Stimulated activated naive CD8-positive, alpha-beta T cell treated with anti-CD3 and anti-CD28 coated beads, Interleukin-15, Interleukin-2, amounts not matched to agents 100 ng/mL and 50 ng/mL, for 24 hours (primary cell): ENCODE data around the gene SLC6A7.
A peak's percentile ranks its signal among the peaks of the same experiment; 100 is the strongest.

Source experiments
- H3K27ac Mint-ChIP-seq: one replicate; pipeline ENCODE4 v1.8.0; 2021; ENCODE audit warnings: mild to moderate bottlenecking, mixed read lengths
- H3K27me3 Mint-ChIP-seq: one replicate; pipeline ENCODE4 v1.8.0; 2021; ENCODE audit warnings: mixed read lengths
- H3K36me3 Mint-ChIP-seq: one replicate; pipeline ENCODE4 v1.8.0; 2021; ENCODE audit warnings: low read depth, mixed read lengths
- H3K4me1 Mint-ChIP-seq: one replicate; pipeline ENCODE4 v1.8.0; 2021; ENCODE audit warnings: low read depth, mixed read lengths
- H3K4me3 Mint-ChIP-seq: one replicate; pipeline ENCODE4 v1.8.0; 2021; ENCODE audit warnings: mild to moderate bottlenecking, mixed read lengths
- H3K9me3 Mint-ChIP-seq: one replicate; pipeline ENCODE4 v1.8.0; 2021; ENCODE audit warnings: mixed read lengths

Gene SLC6A7

DNA sequence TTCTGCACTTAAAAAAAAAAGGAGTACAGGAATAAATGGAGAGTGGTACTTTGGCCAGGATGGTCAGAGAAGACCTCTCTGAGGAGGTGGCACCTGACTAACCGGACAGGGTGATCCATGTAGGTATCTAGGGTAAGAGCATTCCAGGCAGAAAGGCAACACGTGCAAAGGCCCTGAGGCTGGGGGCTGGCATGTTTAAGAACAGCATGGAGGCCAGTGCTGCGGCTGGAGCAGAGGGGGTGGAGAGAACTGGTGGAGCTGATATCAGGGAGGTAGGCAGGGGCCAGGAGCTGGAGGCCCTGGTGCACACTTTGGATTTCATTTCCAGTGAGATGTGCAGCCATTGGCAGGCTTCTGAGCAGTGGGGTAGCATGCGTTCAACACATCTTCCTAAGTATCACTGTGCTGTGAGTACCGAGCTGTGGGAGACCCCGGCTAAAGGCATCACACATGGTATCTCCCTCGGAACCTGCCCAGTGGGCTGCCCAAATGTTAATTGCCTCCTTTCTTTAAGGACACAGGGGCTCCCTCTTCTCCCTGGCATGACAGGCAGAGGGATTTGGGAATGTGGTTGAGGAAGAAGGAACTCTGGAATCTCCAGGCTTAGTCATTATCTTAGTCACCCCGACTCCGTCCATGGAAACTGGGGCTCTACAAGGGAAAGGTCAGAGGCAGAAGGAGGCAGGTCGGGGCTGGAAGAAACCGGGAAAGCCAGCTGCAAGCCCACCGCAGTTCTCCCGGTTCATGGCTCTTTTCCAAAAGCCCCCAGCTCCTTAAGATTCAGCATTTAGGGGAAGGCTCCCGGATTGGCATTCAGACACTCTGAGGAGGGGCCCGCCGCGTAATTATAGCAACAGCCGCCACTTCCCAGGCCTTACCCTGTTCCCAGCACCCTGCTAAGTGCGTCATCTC is 18.6 kb downstream of the SLC6A7 start:
- Mint-ChIP-seq H3K4me3 (no peak overlapping the region), H3K9me3 (no peaks in the 10 kb centered on the region), H3K27ac (no peak overlapping the region), H3K27me3 (peaks cover 10% of the 10 kb centered on the region), H3K36me3 (no peaks in the 10 kb centered on the region), H3K4me1 (peaks cover 16% of the 10 kb centered on the region)

- no peaks in the 10 kb centered on the region for H3K9me3 Mint-ChIP-seq
- H3K36me3 Mint-ChIP-seq: no peaks in the 10 kb centered on the region
- H3K4me1 Mint-ChIP-seq: peaks cover 16% of the 10 kb centered on the region
- no peak overlapping the region for H3K27ac Mint-ChIP-seq
- peak overlapping the region; percentile 32 for H3K4me3 Mint-ChIP-seq
- H3K27me3 Mint-ChIP-seq: peaks cover 10% of the 10 kb centered on the region
Observed at GRCh38 chr5:150209099-150209635, 19.3 kb downstream of the SLC6A7 start.

- Mint-ChIP-seq H3K4me1 (peaks cover 16% of the 10 kb centered on the region), H3K9me3 (no peaks in the 10 kb centered on the region), H3K36me3 (no peaks in the 10 kb centered on the region), H3K27me3 (peaks cover 10% of the 10 kb centered on the region), H3K4me3 (no peak overlapping the region), H3K27ac (no peak overlapping the region)
Observed at GRCh38 chr5:150210644-150211043, 20.8 kb downstream of the SLC6A7 start.

GRCh38 chr5:150211156-150212030 is 21.5 kb downstream of the SLC6A7 start:
- no peaks in the 10 kb centered on the region for H3K9me3 Mint-ChIP-seq
- H3K36me3 Mint-ChIP-seq: no peaks in the 10 kb centered on the region
- no peak overlapping the region for H3K27ac Mint-ChIP-seq
- no peak overlapping the region for H3K4me3 Mint-ChIP-seq
- peaks cover 10% of the 10 kb centered on the region for H3K27me3 Mint-ChIP-seq
- H3K4me1 Mint-ChIP-seq: peaks cover 16% of the 10 kb centered on the region

- no peaks in the 10 kb centered on the region for H3K36me3 Mint-ChIP-seq
- peaks cover 5% of the 10 kb centered on the region for H3K27me3 Mint-ChIP-seq
- peaks cover 9% of the 10 kb centered on the region for H3K4me1 Mint-ChIP-seq
- H3K9me3 Mint-ChIP-seq: no peaks in the 10 kb centered on the region
- no peak overlapping the region for H3K4me3 Mint-ChIP-seq
- H3K27ac Mint-ChIP-seq: no peak overlapping the region
Observed at GRCh38 chr5:150213530-150213929, 23.7 kb downstream of the SLC6A7 start.

GRCh38 chr5:150214289-150214688 is 24.4 kb downstream of the SLC6A7 start:
- Mint-ChIP-seq H3K27ac (no peak overlapping the region), H3K36me3 (no peaks in the 10 kb centered on the region), H3K9me3 (no peaks in the 10 kb centered on the region), H3K27me3 (peaks cover 5% of the 10 kb centered on the region), H3K4me3 (no peak overlapping the region), H3K4me1 (peaks cover 2% of the 10 kb centered on the region)

- Mint-ChIP-seq H3K27ac (no peak overlapping the region), H3K4me1 (no peaks in the 10 kb centered on the region), H3K9me3 (no peaks in the 10 kb centered on the region), H3K36me3 (no peaks in the 10 kb centered on the region), H3K27me3 (peaks cover 5% of the 10 kb centered on the region), H3K4me3 (no peak overlapping the region)
Observed at GRCh38 chr5:150215979-150216944, 26.4 kb downstream of the SLC6A7 start.

DNA sequence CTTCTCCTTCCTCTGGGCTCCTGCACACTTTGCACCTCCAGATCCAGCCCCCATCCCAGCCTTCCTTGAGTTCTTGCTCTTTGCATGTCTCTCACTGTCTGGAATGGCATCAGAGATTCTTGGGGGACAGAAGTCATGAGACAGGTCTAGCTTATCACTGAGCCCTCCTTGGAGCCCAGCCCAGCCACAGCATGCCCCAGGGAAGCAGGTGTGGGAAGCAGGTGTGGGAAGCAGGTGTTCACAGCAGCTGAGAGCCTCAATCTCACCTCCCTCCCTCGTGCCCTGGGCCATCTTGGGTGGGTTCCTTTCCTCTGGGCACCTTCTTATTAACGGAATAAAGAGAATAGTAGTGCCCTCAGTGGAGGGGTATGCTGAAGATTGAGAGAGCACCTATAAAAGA is 27.2 kb downstream of the SLC6A7 start:
- no peak overlapping the region for H3K4me3 Mint-ChIP-seq
- H3K9me3 Mint-ChIP-seq: no peaks in the 10 kb centered on the region
- no peak overlapping the region for H3K27ac Mint-ChIP-seq
- peaks cover 5% of the 10 kb centered on the region for H3K27me3 Mint-ChIP-seq
- no peaks in the 10 kb centered on the region for H3K36me3 Mint-ChIP-seq
- no peaks in the 10 kb centered on the region for H3K4me1 Mint-ChIP-seq

- no peaks in the 10 kb centered on the region for H3K9me3 Mint-ChIP-seq
- no peak overlapping the region for H3K4me3 Mint-ChIP-seq
- no peaks in the 10 kb centered on the region for H3K4me1 Mint-ChIP-seq
- no peak overlapping the region for H3K27ac Mint-ChIP-seq
- H3K36me3 Mint-ChIP-seq: no peaks in the 10 kb centered on the region
- H3K27me3 Mint-ChIP-seq: peaks cover 5% of the 10 kb centered on the region
Observed at GRCh38 chr5:150217873-150218692, 28.2 kb downstream of the SLC6A7 start.

DNA sequence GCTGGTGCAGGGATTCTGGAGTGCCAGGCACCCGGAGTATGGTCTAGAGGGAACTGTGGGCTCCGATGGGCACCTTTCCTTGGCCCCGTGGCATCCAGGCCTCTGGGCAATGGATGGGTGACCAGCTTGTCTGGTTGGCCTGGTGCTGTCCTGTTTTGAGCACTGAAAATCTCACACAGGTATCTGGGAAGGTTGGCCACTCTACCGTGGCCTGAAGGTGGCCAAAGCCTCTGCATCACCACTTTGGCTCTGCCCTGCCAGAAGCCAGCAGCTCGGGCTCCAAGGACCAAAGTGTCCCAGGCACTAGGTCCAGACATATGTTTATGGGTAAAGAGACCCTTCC is 28.8 kb downstream of the SLC6A7 start:
- no peak overlapping the region for H3K27ac Mint-ChIP-seq

GRCh38 chr5:150219142-150219541 is 29.3 kb downstream of the SLC6A7 start:
- no peak overlapping the region for H3K27ac Mint-ChIP-seq
- no peaks in the 10 kb centered on the region for H3K4me1 Mint-ChIP-seq
- no peak overlapping the region for H3K4me3 Mint-ChIP-seq
- H3K27me3 Mint-ChIP-seq: peaks cover 5% of the 10 kb centered on the region
- H3K36me3 Mint-ChIP-seq: no peaks in the 10 kb centered on the region
- H3K9me3 Mint-ChIP-seq: no peaks in the 10 kb centered on the region

More for the DNA sequence above, 28.8 kb downstream of the SLC6A7 start:
- Mint-ChIP-seq H3K27me3 (peaks cover 5% of the 10 kb centered on the region), H3K4me3 (no peak overlapping the region), H3K4me1 (no peaks in the 10 kb centered on the region), H3K9me3 (no peaks in the 10 kb centered on the region), H3K36me3 (no peaks in the 10 kb centered on the region)

GRCh38 chr5:150219861-150220260 is 30.0 kb downstream of the SLC6A7 start:
- Mint-ChIP-seq H3K9me3 (no peaks in the 10 kb centered on the region), H3K27ac (no peak overlapping the region), H3K27me3 (peaks cover 5% of the 10 kb centered on the region)

GRCh38 chr5:150221471-150221870 is 31.6 kb downstream of the SLC6A7 start:
- H3K27ac Mint-ChIP-seq: no peak overlapping the region
- H3K36me3 Mint-ChIP-seq: no peaks in the 10 kb centered on the region
- H3K4me1 Mint-ChIP-seq: no peaks in the 10 kb centered on the region
- H3K27me3 Mint-ChIP-seq: peaks cover 5% of the 10 kb centered on the region
- H3K9me3 Mint-ChIP-seq: no peaks in the 10 kb centered on the region
- no peak overlapping the region for H3K4me3 Mint-ChIP-seq

More at GRCh38 chr5:150219861-150220260, 30.0 kb downstream of the SLC6A7 start:
- Mint-ChIP-seq H3K36me3 (no peaks in the 10 kb centered on the region), H3K4me3 (no peak overlapping the region), H3K4me1 (no peaks in the 10 kb centered on the region)
